Mucosa of gallbladder (tissue), 1 donor: ENCODE data around the gene DCLK1. TPM values are rescaled to one million over a fixed set of nuclear protein-coding genes. Genes with fewer than 3 reads are reported as not detected.

Experiments used
- DNase-seq: peaks from one replicate; pipeline ENCODE4 v3.0.0-alpha.2; 2020; ENCODE audit warnings: low spot score
- total RNA-seq: library from RNA; stranded (reverse); gene quantifications from one replicate; pipeline ENCODE4 v1.2.1, GENCODE V29; 2021
- donor health status: DM: no; HTN: no; CAD: no.

The DCLK1 gene
- total RNA-seq, 1 donor from 2014 or later: 6.0 TPM

DNA sequence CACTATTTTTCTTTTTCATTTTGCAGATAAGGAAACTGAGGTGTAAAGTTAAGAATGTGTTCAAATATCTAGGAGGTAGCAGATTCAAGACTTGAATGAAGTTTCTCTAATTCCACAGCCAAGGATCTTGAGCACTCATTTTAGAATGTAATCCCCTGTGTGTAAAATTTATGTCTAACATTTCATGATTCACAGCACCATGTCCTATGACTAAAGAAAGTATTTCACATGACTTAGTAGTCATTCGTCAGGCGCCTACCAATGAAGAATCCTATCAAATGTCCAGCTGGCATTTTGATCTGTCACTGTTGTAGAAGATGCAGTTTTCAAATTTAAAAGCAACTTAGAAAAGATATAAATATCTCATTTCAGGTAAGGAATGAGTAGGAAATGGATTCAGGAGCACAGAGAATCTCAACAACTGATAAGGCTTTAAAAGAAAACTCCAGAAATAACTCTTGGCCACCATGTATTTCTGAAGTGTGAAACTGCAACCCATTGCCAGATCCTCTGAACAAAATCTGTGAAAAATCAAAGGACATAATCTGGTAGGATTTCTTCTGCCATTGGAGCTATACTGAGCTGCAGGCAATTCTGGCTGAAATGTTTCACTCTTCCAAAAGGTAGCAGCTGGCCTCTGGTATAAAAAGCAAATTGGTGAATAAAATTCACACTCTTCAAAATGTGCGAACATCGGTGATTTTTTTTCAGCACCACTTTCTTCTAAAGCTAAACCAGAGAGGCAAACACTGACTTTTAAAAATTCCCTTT lies 92.2 kb downstream of the DCLK1 start:
- DNase-seq: no peak

DNA sequence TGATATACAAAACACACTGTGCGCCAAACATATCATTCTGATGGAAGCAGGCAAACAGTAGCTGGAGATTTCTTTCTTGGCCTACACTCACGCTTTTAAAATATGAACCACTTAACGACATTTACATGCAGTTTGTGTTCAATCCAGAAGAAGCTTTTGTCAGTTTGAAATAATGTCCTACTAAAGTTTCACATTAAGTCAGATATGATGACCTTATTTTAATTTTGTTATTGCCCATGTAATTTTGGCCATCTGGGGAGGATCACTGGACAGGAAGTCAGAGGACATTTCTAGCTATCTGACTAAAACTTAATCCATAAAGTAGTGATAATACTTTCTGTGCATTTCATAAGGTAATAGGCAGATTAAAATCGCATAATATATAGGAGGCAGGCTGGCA lies 98.1 kb downstream of the DCLK1 start:
- no peak for DNase-seq

DNA sequence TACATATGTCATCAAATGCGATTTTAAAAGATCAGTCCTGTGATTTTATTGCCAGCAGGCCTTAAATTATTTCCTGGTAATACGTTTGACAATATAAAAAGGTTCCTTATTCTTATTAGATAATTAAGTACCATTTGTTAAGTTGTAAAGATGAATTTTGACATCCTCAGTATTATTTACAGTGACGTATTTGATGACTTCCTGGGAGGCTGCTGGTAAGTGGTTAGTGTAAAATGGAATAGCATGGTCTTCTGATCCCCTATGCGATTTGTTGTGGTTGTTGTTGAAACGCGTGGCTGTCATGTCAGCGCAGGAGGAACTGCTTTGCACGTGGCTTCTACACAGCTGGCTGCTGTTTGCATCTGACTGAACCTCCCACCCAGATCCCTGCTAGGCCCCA lies 99.7 kb downstream of the DCLK1 start:
- no peak for DNase-seq

DNA sequence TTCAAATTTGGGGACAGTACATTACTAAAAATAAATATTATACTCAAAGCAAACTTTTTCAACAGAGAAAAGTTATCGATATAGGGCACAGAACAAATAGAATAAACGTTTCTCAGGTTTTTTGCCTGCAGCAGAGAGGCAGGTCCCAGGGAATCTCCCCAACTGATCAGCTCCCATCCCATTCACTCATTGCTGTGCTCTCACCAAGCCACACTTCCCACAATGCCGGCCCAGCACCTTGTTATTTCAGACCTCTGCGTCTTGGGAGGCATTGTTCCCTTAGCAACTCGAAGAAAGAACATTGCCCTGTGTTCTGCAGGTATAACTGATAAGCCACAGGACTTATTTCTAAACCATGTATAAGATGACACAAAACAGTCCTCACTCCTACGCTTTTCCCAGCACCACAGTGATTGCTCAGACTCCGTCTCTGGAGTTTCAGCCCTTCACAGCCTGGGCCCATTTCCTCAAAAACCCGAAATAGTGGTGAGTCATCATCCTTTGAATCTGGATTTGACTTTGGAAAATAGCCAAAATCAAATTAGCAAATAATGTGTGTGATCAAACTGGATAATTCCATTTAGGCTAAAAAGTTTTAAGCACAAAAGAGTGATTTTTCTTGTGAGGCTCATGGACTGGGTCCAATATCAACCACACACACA lies 100.4 kb downstream of the DCLK1 start:
- no peak for DNase-seq

DNA sequence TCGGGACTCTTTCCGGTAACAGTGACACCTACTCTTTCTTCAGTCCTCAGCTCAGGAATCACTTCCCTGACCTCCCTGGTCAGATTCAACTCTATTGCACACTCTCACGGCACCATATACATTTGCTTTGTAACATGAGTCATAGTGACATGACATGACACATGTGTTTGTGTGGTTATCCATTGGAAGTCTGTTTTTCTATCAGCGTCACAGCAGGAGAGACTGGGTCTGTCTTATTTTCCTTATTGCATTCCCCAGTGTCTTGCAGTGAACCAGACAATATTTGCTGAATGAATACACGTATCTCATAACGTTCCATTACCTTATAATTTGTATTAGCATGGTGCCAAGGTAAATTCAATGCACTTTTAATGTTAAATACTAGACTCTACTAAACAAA lies 102.0 kb downstream of the DCLK1 start:
- DNase-seq: no peak

DNA sequence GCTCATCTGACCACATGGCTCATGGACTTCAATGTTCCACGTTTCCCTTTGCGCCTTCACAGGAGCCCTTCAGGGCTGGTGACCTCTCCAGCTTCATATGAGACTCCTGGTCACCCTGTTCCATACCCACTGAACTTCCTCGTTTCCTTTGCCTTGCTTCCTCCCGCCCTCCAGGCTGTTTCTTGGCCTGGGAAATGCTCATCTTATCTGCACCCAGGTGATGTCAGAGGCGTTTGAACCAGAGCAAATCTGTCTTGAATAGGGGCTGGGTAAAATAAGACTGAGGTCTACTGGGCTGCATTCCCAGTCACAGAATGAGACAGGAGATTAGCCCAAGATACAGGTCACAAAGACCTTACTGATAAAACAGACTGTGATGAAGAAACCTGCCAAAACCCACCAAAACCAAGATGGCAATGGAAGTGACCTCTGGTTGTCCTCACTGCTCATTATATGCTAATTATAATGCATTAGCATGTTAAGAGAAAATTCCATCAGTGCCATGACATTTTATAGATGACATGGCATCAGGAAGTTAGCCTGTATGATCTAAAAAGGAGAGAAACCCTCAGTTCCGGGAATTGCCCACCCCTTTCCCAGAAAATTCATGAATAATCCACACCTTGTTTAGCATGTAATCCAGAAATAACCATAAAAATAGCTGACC lies 102.7 kb downstream of the DCLK1 start:
- no peak for DNase-seq

DNA sequence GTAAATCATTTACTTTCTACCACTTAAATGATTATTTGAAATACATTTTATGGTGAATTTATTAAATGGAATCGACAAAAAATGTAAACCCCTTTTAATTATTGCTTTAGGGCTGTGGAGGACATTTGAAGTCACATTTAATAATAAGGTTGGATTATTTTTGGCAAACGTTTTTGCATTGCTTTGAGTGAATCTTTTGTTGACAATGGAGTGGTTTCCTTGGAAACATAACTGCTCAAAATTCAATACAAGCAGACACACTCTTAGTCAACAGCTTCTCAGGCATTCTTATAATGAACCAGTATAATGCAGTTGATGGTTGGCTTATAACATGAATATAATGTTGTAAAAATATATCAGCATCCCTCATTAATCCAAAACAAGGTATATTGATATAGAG lies 104.7 kb downstream of the DCLK1 start:
- DNase-seq: no peak

DNA sequence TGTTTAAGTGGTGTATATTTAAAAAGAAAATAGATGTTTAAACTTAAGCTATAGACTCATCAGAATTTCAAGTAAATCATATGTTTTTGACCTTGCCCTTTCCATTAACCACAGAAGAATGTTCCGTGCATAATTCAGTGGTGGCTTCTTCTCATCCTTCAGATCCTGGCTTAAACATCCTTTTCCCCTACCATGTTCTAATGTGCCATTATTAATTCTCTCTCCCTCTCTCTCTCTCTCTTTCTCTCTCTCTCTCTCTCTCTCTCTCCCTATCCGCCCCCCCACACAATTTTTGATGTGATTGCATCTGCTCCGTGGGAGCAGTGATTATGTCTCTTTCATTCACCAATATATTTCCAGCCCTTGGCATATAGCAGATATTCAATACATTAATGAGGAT lies 116.4 kb downstream of the DCLK1 start:
- DNase-seq: no peak

DNA sequence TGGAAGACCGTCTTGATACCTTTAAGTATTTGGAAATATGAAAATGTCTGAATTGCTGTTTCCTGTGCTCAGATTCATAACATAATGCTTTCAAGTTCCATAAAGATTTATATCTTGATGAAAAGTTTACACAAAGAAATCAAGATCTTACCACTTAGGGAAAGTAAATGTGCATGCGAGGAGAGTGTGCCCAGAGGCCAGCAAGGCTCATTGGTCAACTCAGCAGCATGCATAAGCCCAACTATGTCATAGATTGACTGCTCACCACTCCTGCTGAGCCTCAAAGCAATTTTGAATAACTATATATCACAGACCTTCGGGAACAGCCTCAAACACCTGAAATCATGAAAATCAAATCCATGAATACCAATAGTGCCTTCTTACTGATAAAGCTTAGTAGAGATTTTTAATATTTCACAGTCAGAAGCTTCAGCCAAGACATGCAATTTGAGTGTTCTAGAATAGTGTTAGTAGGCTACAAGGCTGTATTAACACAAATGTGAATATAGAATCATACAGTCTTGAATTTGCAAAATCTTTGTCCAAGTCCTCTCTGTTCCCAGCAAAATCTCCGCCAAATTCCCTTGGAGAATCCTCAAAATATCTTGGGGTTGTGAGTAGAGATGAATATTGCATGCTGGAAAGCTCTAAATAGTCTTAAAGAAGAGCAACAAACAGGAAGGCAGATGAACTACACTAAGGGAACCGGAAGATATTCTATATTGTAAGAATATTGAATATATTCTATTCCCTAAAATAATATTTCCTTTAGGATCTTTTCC lies 124.1 kb downstream of the DCLK1 start:
- no peak for DNase-seq

DNA sequence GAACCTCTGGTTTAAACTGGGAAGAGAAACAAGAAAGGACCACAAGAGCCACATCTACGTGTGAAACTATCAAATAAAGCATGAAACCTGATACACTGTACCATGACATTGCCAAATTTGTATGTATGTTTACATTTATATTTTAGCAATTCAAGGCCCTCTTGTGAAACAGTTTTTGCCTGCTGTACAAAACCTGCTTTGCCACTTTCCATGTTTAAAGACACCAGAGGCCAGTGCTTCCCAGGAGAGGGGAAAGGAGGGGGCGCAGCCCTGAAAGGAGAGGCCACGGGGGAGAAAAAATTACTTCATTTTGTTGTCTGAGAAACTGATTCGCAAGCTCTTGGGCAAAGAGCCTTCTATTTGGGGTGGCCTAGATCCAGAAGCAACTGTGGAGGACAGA lies 124.8 kb downstream of the DCLK1 start:
- no peak for DNase-seq

DNA sequence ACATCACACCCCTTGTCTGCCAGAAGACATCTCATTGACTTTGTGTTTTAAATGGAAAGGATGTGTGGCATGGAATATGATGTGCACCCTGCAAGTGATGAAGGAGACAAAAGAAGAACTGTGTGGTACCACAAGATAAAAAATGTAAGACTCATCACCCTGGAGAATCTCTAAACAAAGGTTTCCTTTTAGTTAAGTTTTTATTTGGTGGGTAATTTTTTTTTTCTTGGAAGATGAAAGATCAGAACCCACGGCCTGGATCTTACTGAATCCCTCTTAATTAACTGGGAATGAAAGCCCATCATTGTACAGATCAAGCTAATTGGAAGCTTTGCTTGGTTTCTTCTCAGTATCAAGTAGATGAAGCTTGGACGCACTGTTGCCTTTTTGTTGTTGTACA lies 129.6 kb downstream of the DCLK1 start:
- DNase-seq: no peak

DNA sequence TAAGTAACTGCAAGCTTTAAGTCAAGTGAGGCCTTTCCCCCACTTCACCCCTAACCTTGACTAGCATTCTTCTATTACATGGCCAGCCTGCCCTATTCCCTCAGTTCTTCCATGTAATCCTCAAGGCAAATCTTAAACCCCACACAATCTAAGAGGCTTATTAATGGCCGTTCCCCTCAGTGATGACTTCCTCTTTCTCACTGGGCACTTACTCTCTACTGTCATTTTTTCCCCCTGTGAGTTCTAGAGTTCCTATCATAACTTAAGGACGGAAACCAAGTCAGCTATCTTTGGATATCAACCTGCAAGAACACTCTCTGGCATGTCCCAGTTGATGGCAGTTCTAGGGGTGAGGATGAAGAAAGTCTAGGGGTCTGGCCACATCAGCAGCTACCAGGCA lies 131.2 kb downstream of the DCLK1 start:
- DNase-seq: no peak

DNA sequence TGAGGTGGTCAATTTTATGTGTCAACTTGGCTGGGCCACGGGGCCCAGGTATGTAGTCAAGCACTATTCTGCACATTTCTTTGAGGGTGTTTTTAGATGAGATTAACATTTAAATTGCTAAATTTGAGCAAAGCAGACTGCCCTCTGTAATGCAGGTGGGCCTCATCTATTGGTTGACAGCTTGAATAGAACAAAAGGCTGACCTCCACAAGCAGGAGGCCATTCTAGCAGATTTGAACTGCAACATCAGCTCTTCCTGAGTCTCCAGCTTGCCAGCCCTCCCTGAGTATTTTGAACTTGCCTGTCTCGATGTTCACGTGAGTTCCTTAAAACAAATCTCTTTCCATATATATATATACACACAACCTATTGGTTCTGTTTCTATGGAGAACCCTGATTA lies 134.8 kb downstream of the DCLK1 start:
- DNase-seq: no peak

DNA sequence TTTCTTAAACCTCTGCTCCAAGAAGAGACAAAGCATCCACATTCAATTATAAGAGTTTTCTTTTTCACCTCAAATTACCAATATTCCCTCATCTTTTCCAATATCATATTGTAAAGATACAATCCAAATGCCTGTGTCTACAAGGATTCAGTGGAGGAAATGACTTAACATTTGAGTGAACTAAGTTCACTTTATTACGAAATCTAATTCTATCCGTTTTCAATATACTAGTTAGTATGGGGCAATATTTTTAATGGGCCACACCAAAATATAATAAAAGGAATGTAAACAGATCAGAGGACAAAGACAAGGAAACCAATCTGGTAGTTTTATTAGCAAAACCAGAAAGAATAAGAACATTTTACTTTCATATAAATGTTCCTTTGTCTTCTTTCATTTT lies 136.0 kb downstream of the DCLK1 start:
- no peak for DNase-seq

DNA sequence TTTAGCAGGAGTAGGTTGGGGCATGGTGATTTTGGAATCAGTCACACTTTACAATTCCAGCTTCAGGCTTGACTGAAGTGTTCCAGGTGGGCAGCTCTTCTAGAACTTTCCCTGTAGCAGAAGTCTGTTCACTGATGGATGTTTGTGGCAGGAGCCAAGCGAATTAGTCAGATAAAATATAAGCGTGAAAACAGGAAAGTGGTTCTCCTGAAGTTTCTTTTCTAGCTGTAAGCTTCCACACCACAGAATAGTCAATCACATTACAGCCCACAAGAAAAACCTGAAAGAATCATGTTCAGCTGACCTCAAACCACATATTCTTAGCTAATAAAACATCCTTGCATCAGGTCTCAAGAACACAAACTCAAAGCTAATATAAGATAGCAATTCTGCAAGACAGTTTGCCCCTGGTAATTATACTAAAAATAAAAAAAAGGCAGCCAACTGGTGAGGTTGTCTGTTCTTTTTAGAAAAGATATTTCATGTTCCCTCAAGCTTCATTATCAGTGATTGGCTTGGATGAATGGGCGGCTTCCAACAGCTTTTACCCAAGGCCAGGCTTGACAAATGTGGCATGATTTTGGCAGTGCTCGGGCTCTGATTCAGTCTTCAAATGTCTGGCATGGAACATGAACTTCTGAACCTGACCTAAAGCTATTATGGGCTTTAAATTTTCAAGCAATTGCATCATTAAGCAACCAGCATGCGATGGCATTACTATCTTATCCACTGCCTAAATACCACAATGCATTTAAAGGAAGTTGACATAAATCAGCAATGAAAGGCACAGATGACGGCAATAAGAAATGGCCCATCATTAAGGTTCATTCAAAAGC lies 136.8 kb downstream of the DCLK1 start:
- DNase-seq: no peak

DNA sequence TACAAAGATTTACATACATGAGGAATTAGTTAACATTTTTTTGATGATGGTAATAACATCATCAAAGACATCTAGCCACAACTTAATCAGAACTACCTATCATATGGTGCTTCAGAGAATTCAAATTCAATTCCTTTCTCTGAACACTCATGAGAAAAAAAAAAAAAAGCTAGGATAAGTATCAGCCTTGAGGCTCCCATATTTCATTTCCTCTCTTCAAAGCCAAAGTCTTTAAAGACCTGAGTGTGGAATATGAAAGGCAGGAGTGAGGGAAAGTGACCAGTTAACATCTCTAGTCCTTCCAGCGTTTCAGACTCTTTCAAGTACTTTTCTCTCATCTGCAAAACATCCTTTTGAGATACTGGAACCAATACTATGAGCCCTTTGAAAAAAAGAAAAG lies 137.5 kb downstream of the DCLK1 start:
- DNase-seq: no peak

DNA sequence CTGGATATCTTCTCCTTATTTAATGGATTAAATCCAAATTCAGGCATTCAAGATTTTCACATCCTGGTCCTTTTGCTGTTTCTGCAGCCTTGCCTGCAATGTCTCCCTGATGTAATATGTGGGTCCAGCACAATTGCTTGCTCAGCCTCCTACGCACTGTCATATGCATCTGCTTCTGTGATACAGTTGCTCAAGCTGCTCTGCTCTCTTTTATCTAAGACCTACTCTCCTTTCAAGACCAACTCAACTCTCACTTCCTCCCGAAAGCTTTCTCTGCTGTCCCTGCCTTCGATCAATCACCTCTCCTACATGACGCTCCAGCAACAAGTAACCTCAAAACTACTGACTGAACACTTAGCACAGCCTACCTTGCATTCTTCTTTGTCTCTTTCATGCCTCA lies 138.2 kb downstream of the DCLK1 start:
- DNase-seq: no peak

DNA sequence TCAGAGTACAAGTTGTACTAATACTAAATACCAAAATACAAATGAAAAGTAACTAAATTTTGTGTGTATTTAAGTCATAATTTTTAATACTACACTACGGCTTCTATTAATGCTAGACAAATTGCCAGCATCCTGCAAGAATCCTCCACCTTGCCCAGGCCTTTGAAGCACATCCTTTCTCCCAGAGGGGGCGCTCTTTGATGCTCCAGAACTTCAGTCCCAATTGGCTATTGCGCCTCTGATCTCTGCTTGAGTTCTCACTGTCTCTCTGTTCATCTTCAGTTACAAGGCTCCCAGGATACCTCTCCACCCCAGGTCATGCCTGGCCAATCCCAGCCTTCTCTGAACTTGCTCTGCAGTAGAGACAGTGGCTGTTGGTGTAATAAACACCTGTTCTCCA lies 141.0 kb downstream of the DCLK1 start:
- DNase-seq: no peak

DNA sequence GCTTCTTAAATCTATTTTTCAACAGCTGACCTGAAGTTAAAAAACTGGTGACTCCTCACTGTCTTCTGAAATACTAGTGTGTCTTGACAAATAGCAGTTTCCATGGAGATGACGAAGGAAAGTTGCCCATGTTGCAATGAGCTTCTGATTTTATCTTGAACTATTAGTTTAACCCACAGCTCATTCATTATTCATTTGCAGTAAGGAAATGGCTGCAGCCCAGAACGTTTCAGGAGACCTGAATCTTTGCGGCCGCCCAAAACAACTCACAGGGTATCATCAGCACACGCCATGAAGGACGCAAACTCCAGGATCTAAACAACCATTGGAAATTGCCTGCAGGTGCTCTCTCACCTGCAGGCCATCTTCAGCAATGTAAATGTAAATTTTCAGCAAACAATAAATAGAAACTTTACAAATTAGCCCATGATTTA lies 142.5 kb downstream of the DCLK1 start:
- no peak for DNase-seq

DNA sequence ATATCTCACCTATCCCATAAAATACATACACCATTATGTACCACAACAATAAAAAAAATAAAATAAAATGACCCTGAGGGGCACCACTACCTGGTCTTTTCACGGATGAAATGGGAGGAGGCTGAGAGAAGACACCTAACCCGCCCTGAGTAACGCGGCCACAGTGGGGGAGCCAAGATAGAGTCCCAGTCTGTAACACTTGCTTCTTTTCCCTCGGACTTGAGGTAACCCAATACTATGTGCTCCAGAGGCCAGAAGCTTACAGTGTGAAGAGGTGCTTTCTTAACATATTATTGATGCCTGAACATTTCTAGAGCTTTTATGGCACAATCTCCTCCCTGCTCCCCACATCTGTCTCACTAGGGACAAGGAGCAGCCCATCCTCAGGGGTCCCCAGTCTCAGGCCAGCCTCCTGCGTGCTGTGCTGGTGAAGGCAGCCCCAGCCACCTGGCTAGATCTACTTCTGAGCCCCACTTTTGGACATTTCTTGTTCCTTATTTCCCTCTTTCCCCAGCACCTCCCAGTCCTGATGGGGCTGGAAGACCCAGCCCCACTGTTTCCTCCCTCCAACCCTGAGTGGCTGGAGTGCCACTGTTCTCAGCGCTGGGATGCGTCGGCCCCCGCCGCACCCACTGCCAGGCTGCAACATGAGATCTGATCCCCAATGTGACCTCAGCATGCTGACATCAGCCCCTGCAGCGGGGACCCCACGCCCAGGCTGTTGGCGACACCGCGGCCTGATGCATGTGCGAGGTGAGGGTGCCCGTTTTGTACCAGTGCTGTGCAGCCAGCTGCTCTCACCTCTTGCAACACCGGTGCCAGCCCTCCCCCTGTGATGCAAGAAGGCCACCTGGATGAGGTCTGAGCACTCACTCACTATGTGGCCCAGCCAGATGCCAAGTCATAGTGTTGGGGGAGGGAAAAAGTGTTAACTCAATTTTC lies 143.3 kb downstream of the DCLK1 start:
- DNase-seq: no peak
